OCI-LY1 (cell line): ENCODE measurements around the gene MUC20.

Experiments used
- H2AFZ ChIP-seq: fragments of 200-600 bp; sonication (generic), shearing (Covaris generic); 2 replicates; pipeline ENCODE4 v1.6.0; 2014; ENCODE audit warnings: antibody characterized with exemption, mild to moderate bottlenecking, low read length
- H3F3A ChIP-seq: fragments of 200-600 bp; sonication (generic), shearing (Covaris generic); 2 replicates; pipeline ENCODE4 v1.6.0; 2014; ENCODE audit warnings: mild to moderate bottlenecking, antibody characterized with exemption, low read length, moderate library complexity; ENCODE audit not compliant: insufficient read depth
- H3K27ac ChIP-seq: fragments of 200-600 bp; sonication (generic); 2 replicates; pipeline ENCODE4 v1.5.1; 2014; ENCODE audit warnings: low read length, mixed run types, mild to moderate bottlenecking, low read depth; ENCODE audit not compliant: poor library complexity, severe bottlenecking
- H3K27me3 ChIP-seq: fragments of 200-600 bp; sonication (generic); 2 replicates; pipeline ENCODE4 v1.6.0; 2014; ENCODE audit warnings: antibody characterized with exemption, mild to moderate bottlenecking, low read length, moderate library complexity; ENCODE audit not compliant: insufficient read depth
- H3K36me3 ChIP-seq: fragments of 200-600 bp; sonication (generic); 2 replicates; pipeline ENCODE4 v1.6.1; 2014; ENCODE audit warnings: mild to moderate bottlenecking, antibody characterized with exemption, low read length, moderate library complexity, mixed read lengths; ENCODE audit not compliant: insufficient read depth
- H3K4me1 ChIP-seq: fragments of 200-600 bp; sonication (generic); 2 replicates; pipeline ENCODE4 v1.5.1; 2014; ENCODE audit warnings: mild to moderate bottlenecking, low read length, moderate library complexity; ENCODE audit not compliant: insufficient read depth, severe bottlenecking
- H3K4me2 ChIP-seq: fragments of 200-600 bp; sonication (generic), shearing (Covaris generic); 2 replicates; pipeline ENCODE4 v1.6.1; 2014; ENCODE audit warnings: low read length
- H3K4me3 ChIP-seq: fragments of 200-600 bp; sonication (generic); 2 replicates; pipeline ENCODE4 v1.5.1; 2014; ENCODE audit warnings: low read length, low read depth, mild to moderate bottlenecking, mixed read lengths; ENCODE audit not compliant: poor library complexity, severe bottlenecking
- H3K79me2 ChIP-seq: fragments of 200-600 bp; shearing (Covaris generic); 2 replicates; pipeline ENCODE4 v1.6.1; 2016; ENCODE audit warnings: mixed run types, low read length, mixed read lengths; ENCODE audit not compliant: insufficient read depth
- H3K9ac ChIP-seq: fragments of 200-600 bp; sonication (generic), shearing (Covaris generic); 2 replicates; pipeline ENCODE4 v1.6.1; 2014; ENCODE audit warnings: mild to moderate bottlenecking, low read length, mixed read lengths
- H3K9me2 ChIP-seq: fragments of 200-600 bp; sonication (generic), shearing (Covaris generic); 2 replicates; pipeline ENCODE4 v1.6.1; 2014; ENCODE audit warnings: low read depth, mild to moderate bottlenecking, low read length, mixed read lengths
- H3K9me3 ChIP-seq: fragments of 200-600 bp; shearing (Covaris generic); 2 replicates; pipeline ENCODE4 v1.6.1; 2014; ENCODE audit warnings: low read length, mixed read lengths
- H4K20me1 ChIP-seq: fragments of 200-600 bp; sonication (generic), shearing (Covaris generic); 2 replicates; pipeline ENCODE4 v1.6.0; 2016; ENCODE audit warnings: mild to moderate bottlenecking, low read length; ENCODE audit not compliant: insufficient read depth
- CTCF ChIP-seq: fragments of 200-600 bp; sonication (generic), shearing (Covaris generic); IDR thresholded peaks from 2 replicates; pipeline ENCODE4 v1.5.1; 2017; ENCODE audit warnings: mild to moderate bottlenecking, antibody characterized with exemption, low read length, moderate library complexity, mixed read lengths
- EZH2 ChIP-seq: fragments of 200-600 bp; sonication (generic), shearing (Covaris generic); IDR thresholded peaks from 2 replicates; pipeline ENCODE4 v1.8.0; 2017; ENCODE audit warnings: borderline replicate concordance, mixed run types, mild to moderate bottlenecking, antibody characterized with exemption, low read length, moderate library complexity, mixed read lengths

MUC20 gene

GRCh38 chr3:195760345-195761122 is 39.8 kb downstream of the MUC20 start:
- no peak overlapping the region for H3K4me3 ChIP-seq
- peaks cover 10% of the 10 kb centered on the region; the same call in 1 of the 2 replicates for H3K27me3 ChIP-seq
- no peaks in the 10 kb centered on the region for H3K9me2 ChIP-seq
- H3F3A ChIP-seq = no peaks in the 10 kb centered on the region
- TF ChIP-seq EZH2 (no peak), CTCF (no peak)
- no peaks in the 10 kb centered on the region for H3K9me3 ChIP-seq
- H3K4me2 ChIP-seq = no peak overlapping the region
- H3K4me1 ChIP-seq = no peaks in the 10 kb centered on the region
- no peak overlapping the region for H3K27ac ChIP-seq
- no peaks in the 10 kb centered on the region for H3K79me2 ChIP-seq
- H2AFZ ChIP-seq = no peak overlapping the region
- no peak overlapping the region for H3K9ac ChIP-seq
- H4K20me1 ChIP-seq = no peaks in the 10 kb centered on the region
- H3K36me3 ChIP-seq = no peaks in the 10 kb centered on the region

- no peaks in the 10 kb centered on the region for H3K4me1 ChIP-seq
- H3K79me2 ChIP-seq = no peaks in the 10 kb centered on the region
- H3K9me3 ChIP-seq = no peaks in the 10 kb centered on the region
- H3K9ac ChIP-seq = no peak overlapping the region
- no peak overlapping the region for H3K4me2 ChIP-seq
- no peak for TF ChIP-seq CTCF
- H3K27me3 ChIP-seq = peaks cover 10% of the 10 kb centered on the region; the same call in 1 of the 2 replicates
- H3F3A ChIP-seq = no peaks in the 10 kb centered on the region
- H2AFZ ChIP-seq = no peak overlapping the region
- no peaks in the 10 kb centered on the region for H3K36me3 ChIP-seq
- H3K9me2 ChIP-seq = no peaks in the 10 kb centered on the region
- H4K20me1 ChIP-seq = no peaks in the 10 kb centered on the region
- no peak overlapping the region for H3K4me3 ChIP-seq
- no peak overlapping the region for H3K27ac ChIP-seq
These were observed 40.4 kb downstream of the MUC20 start for GRCh38 chr3:195761123-195761566.

GRCh38 chr3:195761567-195762248 is 40.9 kb downstream of the MUC20 start:
- TF ChIP-seq CTCF (no peak), EZH2 (no peak)
- no peaks in the 10 kb centered on the region for H3K4me1 ChIP-seq
- no peak overlapping the region for H3K27ac ChIP-seq

More at GRCh38 chr3:195761567-195762248, 40.9 kb downstream of the MUC20 start:
- H3K27me3 ChIP-seq = peaks cover 15% of the 10 kb centered on the region; the same call in 1 of the 2 replicates
- H3K4me3 ChIP-seq = no peak overlapping the region
- no peaks in the 10 kb centered on the region for H3K9me3 ChIP-seq
- H4K20me1 ChIP-seq = no peaks in the 10 kb centered on the region
- no peaks in the 10 kb centered on the region for H3K9me2 ChIP-seq
- H3K9ac ChIP-seq = no peak overlapping the region
- H2AFZ ChIP-seq = no peak overlapping the region
- H3F3A ChIP-seq = no peaks in the 10 kb centered on the region
- H3K79me2 ChIP-seq = no peaks in the 10 kb centered on the region
- no peaks in the 10 kb centered on the region for H3K36me3 ChIP-seq
- H3K4me2 ChIP-seq = no peak overlapping the region
